Neural cell (in vitro differentiated cells): Measurements from ENCODE around the gene WFS1. TPM values are rescaled to one million over a fixed set of nuclear protein-coding genes. Genes with fewer than 3 reads are reported as not detected.

Experiments
- H2AFZ ChIP-seq: fragments of 200-600, 300-800 bp; sonication (generic), shearing (Covaris generic); 2 replicates; pipeline ENCODE4 v1.6.0; 2014; ENCODE audit warnings: low read depth, mild to moderate bottlenecking, antibody characterized with exemption, low read length, moderate library complexity
- H3F3A ChIP-seq: fragments of 200-600 bp; shearing (Covaris generic); 2 replicates; pipeline ENCODE4 v1.6.1; 2016; ENCODE audit warnings: mild to moderate bottlenecking, moderate library complexity, mixed read lengths, antibody characterized with exemption, low read length; ENCODE audit not compliant: insufficient read depth, poor library complexity, severe bottlenecking
- H3K27ac ChIP-seq: fragments of 200-600, 300-800 bp; sonication (generic), shearing (Covaris generic); 2 replicates; pipeline ENCODE4 v1.5.1; 2014; ENCODE audit warnings: mild to moderate bottlenecking, low read length, moderate library complexity
- H3K27me3 ChIP-seq: fragments of 300-800, 200-600 bp; sonication (generic), shearing (Covaris generic); 2 replicates; pipeline ENCODE4 v1.6.0; 2014; ENCODE audit warnings: mild to moderate bottlenecking, low read depth, low read length, moderate library complexity; ENCODE audit not compliant: insufficient read depth
- H3K36me3 ChIP-seq: fragments of 300-800, 200-600 bp; sonication (generic), shearing (Covaris generic); 2 replicates; pipeline ENCODE4 v1.5.1; 2014; ENCODE audit warnings: mild to moderate bottlenecking, antibody characterized with exemption, low read length, moderate library complexity; ENCODE audit not compliant: insufficient read depth
- H3K4me2 ChIP-seq: fragments of 300-800, 200-600 bp; sonication (generic), shearing (Covaris generic); 2 replicates; pipeline ENCODE4 v1.6.0; 2014; ENCODE audit warnings: mild to moderate bottlenecking, low read length
- H3K4me3 ChIP-seq: fragments of 300-800, 200-600 bp; sonication (generic), shearing (Covaris generic); 2 replicates; pipeline ENCODE4 v1.5.1; 2014; ENCODE audit warnings: mild to moderate bottlenecking, low read length, moderate library complexity
- H3K79me2 ChIP-seq: fragments of 200-600 bp; shearing (Covaris generic); replicated peaks from 2 replicates; pipeline ENCODE4 v1.6.0; 2014; ENCODE audit warnings: mild to moderate bottlenecking, low read length, moderate library complexity; ENCODE audit not compliant: insufficient read depth
- H3K9ac ChIP-seq: fragments of 300-800, 200-600 bp; sonication (generic), shearing (Covaris generic); 2 replicates; pipeline ENCODE4 v1.6.1; 2016; ENCODE audit warnings: mild to moderate bottlenecking, low read length, mixed read lengths
- H3K9me2 ChIP-seq: fragments of 200-600 bp; shearing (Covaris generic); 2 replicates; pipeline ENCODE4 v1.6.1; 2016; ENCODE audit warnings: mild to moderate bottlenecking, low read length, mixed read lengths; ENCODE audit not compliant: insufficient read depth
- H3K9me3 ChIP-seq: fragments of 200-600, 300-800 bp; sonication (generic), shearing (Covaris generic); 2 replicates; pipeline ENCODE4 v1.6.1; 2016; ENCODE audit warnings: mild to moderate bottlenecking, mixed run types, low read length, moderate library complexity, mixed read lengths
- H4K20me1 ChIP-seq: fragments of 200-600 bp; shearing (Covaris generic); 2 replicates; pipeline ENCODE4 v1.6.1; 2016; ENCODE audit warnings: mild to moderate bottlenecking, mixed run types; ENCODE audit not compliant: insufficient read depth
- EP300 ChIP-seq: fragments of 450-650 bp; conservative IDR thresholded peaks from 2 replicates; pipeline ENCODE4 v1.6.1; 2014; ENCODE audit warnings: antibody characterized with exemption, mild to moderate bottlenecking, moderate library complexity; ENCODE audit not compliant: poor library complexity, severe bottlenecking
- EZH2 ChIP-seq: fragments of 200-600, 300-800 bp; shearing (Covaris generic), sonication (generic); IDR thresholded peaks from 2 replicates; pipeline ENCODE4 v1.6.1; 2014; ENCODE audit warnings: antibody characterized with exemption, low read length, borderline replicate concordance, mild to moderate bottlenecking; ENCODE audit not compliant: insufficient read depth, poor library complexity, severe bottlenecking
- MXI1 ChIP-seq: fragments of 450-650 bp; conservative IDR thresholded peaks from 2 replicates; pipeline ENCODE4 v1.6.1; 2014; ENCODE audit warnings: antibody characterized with exemption, mild to moderate bottlenecking; ENCODE audit not compliant: poor library complexity, severe bottlenecking
- POLR2AphosphoS5 ChIP-seq: IDR thresholded peaks from 2 replicates; pipeline ENCODE4 v1.6.1; 2012
- RAD21 ChIP-seq: fragments of 450-650 bp; conservative IDR thresholded peaks from 2 replicates; pipeline ENCODE4 v1.6.1; 2014; ENCODE audit warnings: antibody characterized with exemption, mild to moderate bottlenecking, moderate library complexity
- SMC3 ChIP-seq: fragments of 450-650 bp; conservative IDR thresholded peaks from 2 replicates; pipeline ENCODE4 v1.6.1; 2014; ENCODE audit warnings: antibody characterized with exemption, mild to moderate bottlenecking, moderate library complexity; ENCODE audit not compliant: poor library complexity
- TAF1 ChIP-seq: IDR thresholded peaks from 2 replicates; pipeline ENCODE4 v1.6.1; 2012; ENCODE audit warnings: low read depth
- polyA plus RNA-seq: library from polyadenylated mRNA; depleted of rRNA; stranded (reverse); fragments of >200 nt; gene quantifications from 2 replicates; pipeline ENCODE4 v1.2.3, GENCODE V29; 2014
- TF ChIP-seq, protein P1 (sequence below): fragments of 450-650 bp; IDR thresholded peaks from 2 replicates; pipeline ENCODE4 v1.5.1; 2014; ENCODE audit warnings: antibody characterized with exemption, mild to moderate bottlenecking, moderate library complexity; ENCODE audit not compliant: poor library complexity, severe bottlenecking
- TF ChIP-seq, protein P2 (sequence below): IDR thresholded peaks from 2 replicates; pipeline ENCODE4 v1.6.1; 2012; ENCODE audit warnings: borderline replicate concordance

WFS1 gene
- polyA plus RNA-seq, 1 donor from 2014 or later, result 4.5 TPM

DNA sequence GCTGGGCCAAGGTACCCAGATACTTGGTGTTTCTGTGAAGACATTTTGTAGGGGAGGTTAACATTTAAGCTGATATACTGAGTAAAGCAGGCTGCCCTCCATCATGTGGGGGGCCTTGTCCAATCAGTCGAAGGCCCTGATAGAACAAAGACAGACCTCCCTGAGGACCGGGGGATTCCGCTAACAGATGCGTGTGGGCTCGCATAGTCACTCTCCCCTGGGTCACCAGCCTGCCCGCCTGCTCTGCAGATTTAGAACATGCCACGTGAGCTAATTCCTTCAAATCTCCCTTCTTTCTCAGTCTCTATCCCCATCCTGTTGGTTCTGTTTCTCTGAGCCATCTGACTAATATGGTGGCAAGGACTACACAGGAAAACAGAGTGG is 60.7 kb downstream of the WFS1 start:
- Histone ChIP-seq H2AFZ (no peak overlapping the region), H3K36me3 (no peaks in the 10 kb centered on the region), H3K9me3 (peaks cover 4% of the 10 kb centered on the region), H3K27me3 (no peaks in the 10 kb centered on the region), H3K79me2 (no peaks in the 10 kb centered on the region), H3F3A (no peaks in the 10 kb centered on the region), H3K9me2 (no peaks in the 10 kb centered on the region), H3K4me3 (no peak overlapping the region), H3K9ac (no peak overlapping the region), H4K20me1 (no peaks in the 10 kb centered on the region), H3K4me2 (no peak overlapping the region), H3K27ac (no peak overlapping the region)
- TF ChIP-seq, protein P1, sequence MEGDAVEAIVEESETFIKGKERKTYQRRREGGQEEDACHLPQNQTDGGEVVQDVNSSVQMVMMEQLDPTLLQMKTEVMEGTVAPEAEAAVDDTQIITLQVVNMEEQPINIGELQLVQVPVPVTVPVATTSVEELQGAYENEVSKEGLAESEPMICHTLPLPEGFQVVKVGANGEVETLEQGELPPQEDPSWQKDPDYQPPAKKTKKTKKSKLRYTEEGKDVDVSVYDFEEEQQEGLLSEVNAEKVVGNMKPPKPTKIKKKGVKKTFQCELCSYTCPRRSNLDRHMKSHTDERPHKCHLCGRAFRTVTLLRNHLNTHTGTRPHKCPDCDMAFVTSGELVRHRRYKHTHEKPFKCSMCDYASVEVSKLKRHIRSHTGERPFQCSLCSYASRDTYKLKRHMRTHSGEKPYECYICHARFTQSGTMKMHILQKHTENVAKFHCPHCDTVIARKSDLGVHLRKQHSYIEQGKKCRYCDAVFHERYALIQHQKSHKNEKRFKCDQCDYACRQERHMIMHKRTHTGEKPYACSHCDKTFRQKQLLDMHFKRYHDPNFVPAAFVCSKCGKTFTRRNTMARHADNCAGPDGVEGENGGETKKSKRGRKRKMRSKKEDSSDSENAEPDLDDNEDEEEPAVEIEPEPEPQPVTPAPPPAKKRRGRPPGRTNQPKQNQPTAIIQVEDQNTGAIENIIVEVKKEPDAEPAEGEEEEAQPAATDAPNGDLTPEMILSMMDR, result no peak
- TF ChIP-seq EP300, result no peak
- no peak for TF ChIP-seq SMC3
- no peak for TF ChIP-seq EZH2
- TF ChIP-seq TAF1, result no peak
- TF ChIP-seq POLR2AphosphoS5, result no peak
- no peak for TF ChIP-seq RAD21
- TF ChIP-seq, protein P2, sequence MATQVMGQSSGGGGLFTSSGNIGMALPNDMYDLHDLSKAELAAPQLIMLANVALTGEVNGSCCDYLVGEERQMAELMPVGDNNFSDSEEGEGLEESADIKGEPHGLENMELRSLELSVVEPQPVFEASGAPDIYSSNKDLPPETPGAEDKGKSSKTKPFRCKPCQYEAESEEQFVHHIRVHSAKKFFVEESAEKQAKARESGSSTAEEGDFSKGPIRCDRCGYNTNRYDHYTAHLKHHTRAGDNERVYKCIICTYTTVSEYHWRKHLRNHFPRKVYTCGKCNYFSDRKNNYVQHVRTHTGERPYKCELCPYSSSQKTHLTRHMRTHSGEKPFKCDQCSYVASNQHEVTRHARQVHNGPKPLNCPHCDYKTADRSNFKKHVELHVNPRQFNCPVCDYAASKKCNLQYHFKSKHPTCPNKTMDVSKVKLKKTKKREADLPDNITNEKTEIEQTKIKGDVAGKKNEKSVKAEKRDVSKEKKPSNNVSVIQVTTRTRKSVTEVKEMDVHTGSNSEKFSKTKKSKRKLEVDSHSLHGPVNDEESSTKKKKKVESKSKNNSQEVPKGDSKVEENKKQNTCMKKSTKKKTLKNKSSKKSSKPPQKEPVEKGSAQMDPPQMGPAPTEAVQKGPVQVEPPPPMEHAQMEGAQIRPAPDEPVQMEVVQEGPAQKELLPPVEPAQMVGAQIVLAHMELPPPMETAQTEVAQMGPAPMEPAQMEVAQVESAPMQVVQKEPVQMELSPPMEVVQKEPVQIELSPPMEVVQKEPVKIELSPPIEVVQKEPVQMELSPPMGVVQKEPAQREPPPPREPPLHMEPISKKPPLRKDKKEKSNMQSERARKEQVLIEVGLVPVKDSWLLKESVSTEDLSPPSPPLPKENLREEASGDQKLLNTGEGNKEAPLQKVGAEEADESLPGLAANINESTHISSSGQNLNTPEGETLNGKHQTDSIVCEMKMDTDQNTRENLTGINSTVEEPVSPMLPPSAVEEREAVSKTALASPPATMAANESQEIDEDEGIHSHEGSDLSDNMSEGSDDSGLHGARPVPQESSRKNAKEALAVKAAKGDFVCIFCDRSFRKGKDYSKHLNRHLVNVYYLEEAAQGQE, result no peak
- no peak for TF ChIP-seq MXI1

DNA sequence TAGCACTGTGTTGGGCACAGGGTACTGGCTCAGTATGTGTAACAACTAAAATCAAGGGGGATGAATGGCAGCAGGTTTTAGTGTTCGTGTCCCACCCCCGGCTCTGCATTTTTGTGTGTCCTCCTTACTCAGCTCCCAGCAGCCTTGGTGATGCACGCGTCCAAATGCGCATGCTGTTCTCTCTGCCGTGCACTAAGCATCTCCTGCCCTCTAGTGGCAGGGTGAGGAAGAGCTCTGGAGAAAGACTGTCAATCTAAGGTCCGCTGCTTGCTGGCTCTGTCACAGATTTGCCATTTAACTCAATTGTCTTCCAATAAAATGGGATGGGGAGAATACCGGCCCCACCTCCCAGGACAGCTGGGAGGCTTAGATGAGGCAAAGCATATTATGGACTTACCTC is 61.4 kb downstream of the WFS1 start:
- Histone ChIP-seq H3K36me3 (no peaks in the 10 kb centered on the region), H3K79me2 (no peaks in the 10 kb centered on the region), H3K27me3 (no peaks in the 10 kb centered on the region), H4K20me1 (no peaks in the 10 kb centered on the region), H3K9me2 (no peaks in the 10 kb centered on the region), H3K27ac (no peak overlapping the region), H3K9ac (no peak overlapping the region), H2AFZ (no peak overlapping the region), H3K4me3 (no peak overlapping the region), H3K9me3 (peaks cover 4% of the 10 kb centered on the region), H3F3A (no peaks in the 10 kb centered on the region), H3K4me2 (no peak overlapping the region)
- TF ChIP-seq EZH2, result no peak
- TF ChIP-seq RAD21, result no peak
- TF ChIP-seq, protein P1, result peak; percentile 50
- no peak for TF ChIP-seq POLR2AphosphoS5
- no peak for TF ChIP-seq MXI1
- TF ChIP-seq, protein P2, result no peak
- no peak for TF ChIP-seq SMC3
